Pancreas (tissue), 10 donors: ENCODE data around the gene SMCHD1. TPM values are rescaled to one million over a fixed set of nuclear protein-coding genes. Genes with fewer than 3 reads are reported as not detected.
"Not testable (repeated sequence)": the region's sequence is repeated elsewhere in the genome, so short reads cannot be mapped to it uniquely, and the experiment has no call there.

Source experiments
- ATAC-seq, 4 donors: fragments of 200-7000 bp; cut with Tn5 transposase; one replicate each; pipeline versions ENCODE4 v1.8.0 to v1.9.1; 2020; ENCODE audit warnings: mild to moderate bottlenecking in 4 of 4, moderate library complexity in 4 of 4
- DNase-seq, 6 donors: peaks; one replicate each; pipeline ENCODE4 v3.0.0-alpha.2; 2020
- FAIRE-seq: peaks from 2 replicates; lab custom pipeline; 2012; peaks lifted over from hg19 to GRCh38; lab: Jason Lieb, UNC
- H3K27ac ChIP-seq, 4 donors: fragments of 200-600 bp; sonication (generic); 1 replicate in 3 of 4; 2 replicates in 1 of 4; pipeline versions ENCODE4 v1.5.0 to v1.8.0; 2020
- H3K27me3 ChIP-seq, 4 donors: fragments of 200-600 bp; one replicate each; pipeline ENCODE4 v1.8.0; 2021
- H3K36me3 ChIP-seq, 3 donors: fragments of 200-600 bp; sonication (generic) in 1 of 3; one replicate each; pipeline versions ENCODE4 v1.5.0 to v1.8.0; 2020 to 2021
- H3K4me1 ChIP-seq, 3 donors: fragments of 200-600 bp; one replicate each; pipeline ENCODE4 v1.8.0; 2021
- H3K4me3 ChIP-seq, 4 donors: fragments of 200-600 bp; sonication (generic) in 2 of 4; one replicate each; pipeline versions ENCODE4 v1.5.0 to v1.8.0; 2020 to 2021
- H3K9me3 ChIP-seq, 4 donors: fragments of 200-600 bp; one replicate each; pipeline ENCODE4 v1.8.0; 2021
- WGBS, 2 donors: extraction: QIAGEN DNeasy Blood & Tissue Kit; methylation state at CpG; one replicate each; pipeline ENCODE4 v1.1.7; 2013; 5-methylcytosine and 5-hydroxymethylcytosine counted together
- intact Hi-C, 3 donors: fragments of 100-400 bp; cut with DNase I; formaldehyde crosslinking; loops; one replicate each; pipeline versions ENCODE4 v1.11.1 to v1.14.2; 2022
- polyA plus RNA-seq, 2 donors: library from polyadenylated mRNA; stranded (reverse); fragments of 200-250 nt; gene quantifications; one replicate each; pipeline ENCODE4 v1.2.3, GENCODE V29; 2013
- total RNA-seq, 6 donors: library from RNA; stranded (reverse); fragmentation: NEBNext Ultra II Directional in 4 of 6; extraction: Animal tissue kit (Norgen Biotek cat#: 25700) in 4 of 6; gene quantifications; one replicate each; pipeline versions ENCODE4 v1.2.1 to v1.2.4, GENCODE V29; 2021 to 2023
- TF ChIP-seq, protein P1 (sequence below), 4 donors: fragments of 200-600 bp; sonication (generic) in 3 of 4; IDR thresholded peaks; one replicate each; pipeline versions ENCODE4 v1.5.0 to v1.8.0; 2021; ENCODE audit warnings: antibody characterized with exemption in 4 of 4
- donor health status: healthy with polysubstance abuse.
- donor health status: DM: no; HTN: no; CAD: no; lungs with moderate emphysema.
- donor health status: DM: no; HTN: no; CAD: no.
- donor health status: control.
- donor health status: control.
- donor health status: Bipolar disorder and iron deficiency.
- donor health status: DM: yes; HTN: yes; CAD: no.
- donor health status: DM: no; HTN: no; CAD: no.
- donor health status: DM: no; HTN: no; CAD: no.
- donor health status: DM: yes; HTN: yes; CAD: no.

Gene SMCHD1
- total and polyA plus RNA-seq, 8 donors, result 6.6 to 32.7 (median 25.2) TPM

DNA sequence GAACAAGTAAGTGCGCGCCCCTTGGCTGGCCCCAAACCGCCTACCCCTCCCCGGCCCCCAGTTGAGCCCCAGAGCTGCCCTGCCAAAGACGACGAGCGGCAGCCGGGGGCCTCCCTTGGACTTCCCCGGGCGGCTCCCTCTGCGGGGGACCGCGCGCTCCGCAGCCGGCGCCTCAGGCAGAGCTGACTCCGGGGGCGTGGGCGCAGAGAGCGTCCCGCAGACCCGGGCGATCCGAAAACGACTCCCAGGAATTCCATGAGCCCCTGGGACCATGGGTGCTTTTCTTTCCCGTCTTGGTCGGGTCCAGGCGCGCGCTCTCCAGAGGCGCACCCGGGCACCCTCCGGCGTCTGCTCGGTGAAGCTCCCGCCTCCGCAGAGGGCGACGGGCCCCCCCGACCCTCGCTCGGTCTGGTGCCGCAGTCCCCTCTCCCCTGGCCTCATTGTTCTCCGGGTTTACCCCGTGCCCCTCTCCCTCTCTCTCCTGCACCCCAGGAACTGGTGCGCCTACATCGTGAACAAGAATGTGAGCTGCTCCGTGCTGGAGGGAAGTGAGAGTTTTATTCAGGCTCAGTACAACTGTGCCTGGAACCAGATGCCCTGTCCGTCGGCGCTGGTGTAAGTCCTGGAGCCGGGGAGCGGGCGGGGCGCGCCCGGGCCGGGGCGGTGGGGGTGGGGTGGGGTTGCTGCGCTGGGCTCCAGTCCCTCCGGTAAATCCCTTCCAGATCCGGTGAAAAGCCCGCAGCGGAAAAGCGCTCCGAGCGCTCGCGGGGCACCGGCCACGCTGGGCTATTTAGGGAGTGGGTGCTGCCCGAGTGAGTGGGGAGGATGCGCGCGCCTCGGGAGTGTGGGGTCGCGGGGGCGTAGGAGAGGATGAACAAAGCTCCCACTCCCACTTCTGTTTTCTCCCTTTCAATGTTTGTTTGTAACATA lies 192.1 kb downstream of the SMCHD1 start:
- TF ChIP-seq, protein P1, sequence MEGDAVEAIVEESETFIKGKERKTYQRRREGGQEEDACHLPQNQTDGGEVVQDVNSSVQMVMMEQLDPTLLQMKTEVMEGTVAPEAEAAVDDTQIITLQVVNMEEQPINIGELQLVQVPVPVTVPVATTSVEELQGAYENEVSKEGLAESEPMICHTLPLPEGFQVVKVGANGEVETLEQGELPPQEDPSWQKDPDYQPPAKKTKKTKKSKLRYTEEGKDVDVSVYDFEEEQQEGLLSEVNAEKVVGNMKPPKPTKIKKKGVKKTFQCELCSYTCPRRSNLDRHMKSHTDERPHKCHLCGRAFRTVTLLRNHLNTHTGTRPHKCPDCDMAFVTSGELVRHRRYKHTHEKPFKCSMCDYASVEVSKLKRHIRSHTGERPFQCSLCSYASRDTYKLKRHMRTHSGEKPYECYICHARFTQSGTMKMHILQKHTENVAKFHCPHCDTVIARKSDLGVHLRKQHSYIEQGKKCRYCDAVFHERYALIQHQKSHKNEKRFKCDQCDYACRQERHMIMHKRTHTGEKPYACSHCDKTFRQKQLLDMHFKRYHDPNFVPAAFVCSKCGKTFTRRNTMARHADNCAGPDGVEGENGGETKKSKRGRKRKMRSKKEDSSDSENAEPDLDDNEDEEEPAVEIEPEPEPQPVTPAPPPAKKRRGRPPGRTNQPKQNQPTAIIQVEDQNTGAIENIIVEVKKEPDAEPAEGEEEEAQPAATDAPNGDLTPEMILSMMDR (IDR thresholded peaks at IDR 0.05), result no peak
- intact Hi-C loops, result no loop called here
- 2% methylated on average over 69 to 80 of the region's 80 CpGs for WGBS, 2 donors
- Histone ChIP-seq H3K9me3 (no peaks in the 10 kb centered on the region), H3K4me1 (peaks cover 3 to 7% (median 7%) of the 10 kb centered on the region in 3 donors), H3K27me3 (peaks cover 0 to 27% (median 0%) of the 10 kb centered on the region in 4 donors), H3K4me3 (peak overlapping the region; percentile 8 to 48 (median 27)), H3K27ac (peak overlapping the region in 2 of 4 donors; percentile 48 to 50), H3K36me3 (no peaks in the 10 kb centered on the region)
- peak in 3 of 4 donors; percentile 30 to 47 (median 41) for ATAC-seq
- peak in 1 of 6 donors; percentile 62 for DNase-seq
- no peak for FAIRE-seq

DNA sequence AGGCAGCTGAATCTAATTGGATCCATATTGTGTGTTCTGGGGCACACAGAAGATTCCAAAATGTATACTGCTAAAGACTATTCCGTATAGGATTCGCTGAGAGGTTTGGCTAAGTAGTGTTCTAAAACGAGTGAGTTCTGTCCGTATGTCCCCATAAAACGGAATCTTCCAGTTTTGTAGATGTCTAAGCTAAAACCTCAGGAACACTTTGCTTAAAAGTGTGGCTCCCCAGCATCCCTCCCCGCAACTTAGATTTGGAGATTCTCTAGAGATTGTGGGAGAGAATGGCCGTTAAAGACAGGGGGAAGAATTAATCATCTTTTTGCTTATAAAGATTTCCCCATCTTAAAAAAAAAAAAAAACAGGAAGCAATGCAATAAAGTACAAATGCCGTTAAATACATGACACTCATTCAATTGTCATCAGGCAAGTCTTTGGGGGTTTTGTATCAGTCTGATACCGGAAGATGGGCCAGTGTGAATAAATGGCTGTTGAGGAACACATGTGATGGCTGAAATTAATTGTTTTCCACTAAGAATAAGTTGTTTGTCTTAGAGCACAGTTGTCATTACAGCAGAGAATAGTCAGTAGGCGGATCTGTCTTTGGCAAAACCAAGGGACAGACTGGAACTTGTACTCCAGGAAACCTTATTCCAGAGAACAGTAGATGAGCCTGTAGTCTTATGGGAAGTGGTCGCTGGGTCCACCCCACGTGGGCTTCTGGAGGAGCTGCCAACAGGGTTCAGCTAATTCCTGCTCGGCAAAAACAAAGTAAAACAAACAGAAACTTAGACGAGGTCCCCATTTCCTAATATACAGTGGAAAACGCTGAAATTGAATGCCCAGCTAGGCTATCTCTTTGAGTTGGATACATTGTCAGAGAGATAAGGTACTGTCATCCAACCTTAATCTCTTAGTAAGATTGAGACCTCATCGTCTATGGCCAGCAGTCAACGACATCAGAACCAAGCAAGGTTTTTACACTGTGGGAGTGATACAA lies 193.0 kb downstream of the SMCHD1 start:
- peaks cover 3 to 7% (median 7%) of the 10 kb centered on the region in 3 donors for H3K4me1 ChIP-seq
- FAIRE-seq (no peak), DNase-seq (no peak), ATAC-seq (no peak)
- H3K9me3 ChIP-seq, result no peaks in the 10 kb centered on the region
- H3K4me3 ChIP-seq, result peak overlapping the region in 1 of 4 donors; percentile 48
- TF ChIP-seq, protein P1 (IDR thresholded peaks at IDR 0.05), result no peak
- peak overlapping the region in 1 of 4 donors; percentile 48 for H3K27ac ChIP-seq
- intact Hi-C loops, result no loop called here
- no peaks in the 10 kb centered on the region for H3K36me3 ChIP-seq
- WGBS, 2 donors, result 25 to 29% methylated on average over 17 of the region's 17 CpGs
- H3K27me3 ChIP-seq, result peaks cover 0 to 27% (median 0%) of the 10 kb centered on the region in 4 donors

DNA sequence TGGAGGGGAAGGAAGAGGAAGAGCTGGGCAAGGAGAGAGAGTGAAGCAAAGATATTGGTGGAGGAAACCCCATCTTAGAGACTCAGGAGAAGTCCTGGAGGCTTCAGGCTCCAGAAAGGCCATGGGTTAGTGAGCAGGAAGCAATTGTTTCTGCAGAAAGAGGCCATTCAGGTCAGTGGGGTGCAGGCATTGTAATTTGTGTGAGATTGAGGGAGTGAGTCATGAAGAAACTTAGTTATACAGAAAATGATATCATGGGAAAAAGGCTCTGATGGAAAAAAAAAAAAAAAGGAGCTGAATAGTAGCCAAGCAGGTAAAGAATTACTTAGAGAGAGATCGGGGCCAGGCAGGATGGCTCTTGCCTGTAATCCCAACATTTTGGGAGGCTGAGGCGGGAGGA lies 195.3 kb downstream of the SMCHD1 start:
- ATAC-seq, result no peak
- 70 to 83% methylated on average over 2 of the region's 2 CpGs for WGBS, 2 donors
- Histone ChIP-seq H3K27ac (no peak overlapping the region), H3K4me3 (no peak overlapping the region), H3K36me3 (no peaks in the 10 kb centered on the region), H3K4me1 (peaks cover 3 to 10% (median 7%) of the 10 kb centered on the region in 3 donors), H3K9me3 (no peaks in the 10 kb centered on the region), H3K27me3 (peaks cover 0 to 27% (median 0%) of the 10 kb centered on the region in 4 donors)
- intact Hi-C loops, result no loop called here
- no peak for FAIRE-seq
- no peak for DNase-seq
- TF ChIP-seq, protein P1 (IDR thresholded peaks at IDR 0.05), result no peak

DNA sequence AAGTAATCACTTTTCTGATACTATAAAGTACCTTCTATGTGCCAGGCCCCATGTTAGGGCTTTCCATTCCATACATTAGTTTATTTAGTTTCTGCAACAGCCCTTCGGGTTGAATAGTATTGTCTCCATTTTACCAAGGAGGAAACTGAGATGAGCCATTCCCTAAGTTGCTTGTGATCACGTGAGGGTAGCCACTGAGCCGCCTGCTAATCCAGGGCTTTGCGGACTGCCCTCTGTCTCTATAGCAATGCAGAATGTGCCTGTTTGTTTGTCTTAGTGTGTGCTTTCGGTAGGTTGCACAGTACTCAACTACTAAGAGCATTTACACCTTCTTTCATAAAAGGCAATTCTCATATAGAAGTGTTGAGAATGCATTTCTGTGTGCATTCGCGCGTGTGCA lies 196.2 kb downstream of the SMCHD1 start:
- Histone ChIP-seq H3K4me3 (no peak overlapping the region), H3K9me3 (no peaks in the 10 kb centered on the region), H3K4me1 (peaks cover 3 to 10% (median 7%) of the 10 kb centered on the region in 3 donors), H3K36me3 (no peaks in the 10 kb centered on the region), H3K27me3 (peaks cover 0 to 22% (median 0%) of the 10 kb centered on the region in 4 donors), H3K27ac (no peak overlapping the region)
- DNase-seq, result no peak
- TF ChIP-seq, protein P1 (IDR thresholded peaks at IDR 0.05), result no peak
- FAIRE-seq, result no peak
- 91 to 93% methylated on average over 8 of the region's 8 CpGs for WGBS, 2 donors
- ATAC-seq, result no peak
- intact Hi-C loops, result no loop called here

DNA sequence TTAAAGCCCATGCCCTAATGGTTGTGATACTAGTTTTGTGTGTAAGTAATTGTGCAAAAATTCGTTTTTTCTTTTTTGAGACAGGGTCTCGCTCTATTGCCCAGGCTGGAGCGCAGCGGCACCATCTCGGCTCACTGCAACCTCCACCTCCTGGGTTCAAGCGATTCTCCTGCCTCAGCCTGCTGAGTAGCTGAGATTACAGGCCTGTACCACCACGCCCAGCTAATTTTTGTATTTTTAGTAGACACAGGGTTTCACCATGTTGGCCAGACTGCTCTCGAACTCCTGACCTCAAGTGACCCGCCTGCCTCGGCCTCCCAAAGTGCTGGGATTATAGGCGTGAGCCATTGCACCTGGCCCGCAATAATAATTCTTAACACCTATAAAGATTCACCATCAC lies 196.9 kb downstream of the SMCHD1 start:
- intact Hi-C loops, ATAC-seq, FAIRE-seq, H3K9me3 ChIP-seq, H3K4me3 ChIP-seq, H3K27ac ChIP-seq, H3K36me3 ChIP-seq, H3K4me1 ChIP-seq, DNase-seq: not testable (repeated sequence)
- 89% methylated on average over 12 of the region's 12 CpGs for WGBS, 2 donors
- H3K27me3 ChIP-seq, result peaks cover 0 to 19% (median 0%) of the 10 kb centered on the region in 4 donors
